Body of pancreas (tissue), 4 donors: ENCODE data around the gene NRCAM. TPM values are rescaled to one million over a fixed set of nuclear protein-coding genes. Genes with fewer than 3 reads are reported as not detected.

Experiments
- ATAC-seq: fragments of 150-250 bp; one replicate; pipeline ENCODE4 v1.9.1; 2016
- DNase-seq, 4 donors: peaks; one replicate each; pipeline ENCODE4 v3.0.0-alpha.2; 2019
- H3K27ac ChIP-seq, 4 donors: fragments of 200-600 bp; sonication (generic); 1 replicate in 3 of 4; 2 replicates in 1 of 4; pipeline versions ENCODE4 v1.5.1 to v1.6.1; 2016 to 2019; ENCODE audit warnings: mild to moderate bottlenecking in 1 of 4, mixed read lengths in 1 of 4, moderate library complexity in 1 of 4
- H3K27me3 ChIP-seq, 2 donors: fragments of 200-600 bp; sonication (generic); one replicate each; pipeline ENCODE4 v1.6.0; 2016; ENCODE audit warnings: mild to moderate bottlenecking in 1 of 2
- H3K36me3 ChIP-seq, 2 donors: fragments of 200-600 bp; sonication (generic); replicated peaks in 1 of 2; 2 replicates each; pipeline ENCODE4 v1.5.1; 2016; ENCODE audit warnings: low read depth in 2 of 2; ENCODE audit not compliant: insufficient read depth in 1 of 2
- H3K4me1 ChIP-seq: fragments of 200-600 bp; sonication (generic); one replicate; pipeline ENCODE4 v1.6.0; 2016
- H3K4me3 ChIP-seq, 2 donors: fragments of 200-600 bp; sonication (generic); 1 replicate in 1 of 2; 2 replicates in 1 of 2; pipeline ENCODE4 v1.5.1; 2016 to 2019
- H3K9me3 ChIP-seq, 3 donors: fragments of 200-600 bp; sonication (generic); 1 replicate in 2 of 3; 2 replicates in 1 of 3; pipeline ENCODE4 v1.5.1; 2016
- CTCF ChIP-seq, 7 experiments: fragments of 450-650 bp in 4 of 7; fragments of 200-600 bp in 3 of 7; sonication (generic) in 3 of 7; IDR thresholded peaks; one replicate each; pipeline ENCODE4 v1.5.1; 2016 to 2019; ENCODE audit warnings: antibody characterized with exemption in 7 of 7
- POLR2A ChIP-seq, 3 donors: fragments of 450-650 bp; IDR thresholded peaks; one replicate each; pipeline ENCODE4 v1.6.1; 2016; ENCODE audit warnings: antibody characterized with exemption in 3 of 3, mild to moderate bottlenecking in 2 of 3
- WGBS, 2 donors: methylation state at CpG; one replicate each; pipeline ENCODE4 v1.1.5; 2017; 5-methylcytosine and 5-hydroxymethylcytosine counted together
- intact Hi-C: fragments of 100-400 bp; cut with DNase I; formaldehyde crosslinking; loops from one replicate; pipeline ENCODE4 v1.15.1; 2023
- total RNA-seq, 2 donors: library from RNA; depleted of rRNA; stranded (reverse); fragments of >200 nt; gene quantifications; one replicate each; pipeline ENCODE4 v1.1.0, GENCODE V29; 2016

The NRCAM gene
- total RNA-seq, 2 donors from 2014 or later: 39.4 to 49.8 TPM

GRCh38 chr7:108254259-108254658 lies 202.0 kb downstream of the NRCAM start:
- DNase-seq (no peak), ATAC-seq (no peak)
- no peak overlapping the region for H3K4me3 ChIP-seq
- WGBS, 2 donors: 92 to 95% methylated on average over 2 of the region's 2 CpGs
- no peaks in the 10 kb centered on the region for H3K9me3 ChIP-seq
- peaks cover 11% of the 10 kb centered on the region for H3K4me1 ChIP-seq
- no peaks in the 10 kb centered on the region for H3K27me3 ChIP-seq
- no peak for TF ChIP-seq CTCF (IDR thresholded peaks at IDR 0.05)
- no peak for TF ChIP-seq POLR2A (IDR thresholded peaks at IDR 0.05)
- H3K27ac ChIP-seq: no peak overlapping the region
- intact Hi-C loops: no loop called here
- no peaks in the 10 kb centered on the region for H3K36me3 ChIP-seq

- ATAC-seq (no peak), DNase-seq (no peak)
- no peaks in the 10 kb centered on the region for H3K27me3 ChIP-seq
- TF ChIP-seq CTCF (IDR thresholded peaks at IDR 0.05) (no peak), POLR2A (IDR thresholded peaks at IDR 0.05) (no peak)
- 52 to 57% methylated on average over 6 of the region's 6 CpGs for WGBS, 2 donors
- no peak overlapping the region for H3K27ac ChIP-seq
- no peaks in the 10 kb centered on the region for H3K9me3 ChIP-seq
- peaks cover 16% of the 10 kb centered on the region for H3K4me1 ChIP-seq
- no peak overlapping the region for H3K4me3 ChIP-seq
- H3K36me3 ChIP-seq: no peaks in the 10 kb centered on the region
- intact Hi-C loops: no loop called here
Observed at GRCh38 chr7:108253275-108254044, 202.8 kb downstream of the NRCAM start.

GRCh38 chr7:108252177-108252576 lies 204.1 kb downstream of the NRCAM start:
- peaks cover 13% of the 10 kb centered on the region for H3K4me1 ChIP-seq
- intact Hi-C loops: no loop called here
- DNase-seq (no peak), ATAC-seq (no peak)
- no peak overlapping the region for H3K27ac ChIP-seq
- H3K4me3 ChIP-seq: no peak overlapping the region
- no peaks in the 10 kb centered on the region for H3K27me3 ChIP-seq
- 83 to 97% methylated on average over 3 of the region's 3 CpGs for WGBS, 2 donors
- H3K9me3 ChIP-seq: no peaks in the 10 kb centered on the region
- H3K36me3 ChIP-seq: no peaks in the 10 kb centered on the region
- TF ChIP-seq CTCF (IDR thresholded peaks at IDR 0.05): no peak
- TF ChIP-seq POLR2A (IDR thresholded peaks at IDR 0.05): no peak

GRCh38 chr7:108251700-108252099 lies 204.5 kb downstream of the NRCAM start:
- Histone ChIP-seq H3K9me3 (no peaks in the 10 kb centered on the region), H3K4me1 (peaks cover 14% of the 10 kb centered on the region), H3K27me3 (no peaks in the 10 kb centered on the region), H3K27ac (no peak overlapping the region), H3K36me3 (no peaks in the 10 kb centered on the region), H3K4me3 (no peak overlapping the region)
- no peak for TF ChIP-seq CTCF (IDR thresholded peaks at IDR 0.05)
- no peak for TF ChIP-seq POLR2A (IDR thresholded peaks at IDR 0.05)
- 68 to 87% methylated on average over 1 of the region's 1 CpG for WGBS, 2 donors
- DNase-seq: no peak
- intact Hi-C loops: no loop called here
- ATAC-seq: no peak

GRCh38 chr7:108249453-108249852 lies 206.8 kb downstream of the NRCAM start:
- Histone ChIP-seq H3K4me3 (no peak overlapping the region), H3K27me3 (no peaks in the 10 kb centered on the region), H3K27ac (no peak overlapping the region), H3K36me3 (no peaks in the 10 kb centered on the region), H3K4me1 (peaks cover 25% of the 10 kb centered on the region), H3K9me3 (no peaks in the 10 kb centered on the region)
- TF ChIP-seq POLR2A (IDR thresholded peaks at IDR 0.05) (no peak), CTCF (IDR thresholded peaks at IDR 0.05) (no peak)
- ATAC-seq: no peak
- 11 to 20% methylated on average over 1 of the region's 1 CpG for WGBS, 2 donors
- intact Hi-C loops: no loop called here
- no peak for DNase-seq
